Endothelial cell of umbilical vein (primary cell): ENCODE measurements around the gene FAM13C. TPM values are rescaled to one million over a fixed set of nuclear protein-coding genes. Genes with fewer than 3 reads are reported as not detected.

Experiments
- BruUV-seq: library from RNA; stranded (reverse); fragments of 400-500 nt; replicated peaks from 2 replicates; lab custom pipeline; 2021; lab: Mats Ljungman, UMichigan
- CTCF ChIA-PET: fragments of 300-600, 350-600 bp; sonication (Branson Sonifier 250); formaldehyde crosslinking; loops from one replicate; lab custom pipeline; 2021; ENCODE audit warnings: antibody characterized with exemption, inconsistent platforms; lab: Charles Lee
- POLR2A ChIA-PET: fragments of 300-600, 350-600 bp; sonication (Branson Sonifier 250); formaldehyde crosslinking; loops from one replicate; lab custom pipeline; 2021; ENCODE audit warnings: antibody characterized with exemption, inconsistent platforms; lab: Charles Lee
- DNase-seq: peaks from one replicate; pipeline ENCODE4 v3.0.0-alpha.2; 2011; ENCODE audit warnings: low read depth, low spot score
- FAIRE-seq: peaks from 2 replicates; lab custom pipeline; 2011; peaks lifted over from hg19 to GRCh38; lab: Jason Lieb, UNC
- H2AFZ ChIP-seq: 2 replicates; pipeline ENCODE4 v1.6.0; 2012; ENCODE audit warnings: low read depth, low read length, control low read depth, inconsistent platforms
- H3K27ac ChIP-seq: 2 replicates; pipeline ENCODE4 v1.5.1; 2011; ENCODE audit warnings: low read depth, mild to moderate bottlenecking, control low read depth, low read length, moderate library complexity; ENCODE audit not compliant: insufficient read depth
- H3K27me3 ChIP-seq, 2 experiments: 2 replicates each; pipeline versions ENCODE4 v1.6.0 to v1.6.1; 2011; ENCODE audit warnings: low read length in 2 of 2, mixed read lengths in 1 of 2; ENCODE audit not compliant: control insufficient read depth in 2 of 2, insufficient read depth in 2 of 2
- H3K36me3 ChIP-seq, 2 experiments: 2 replicates in 1 of 2; 3 replicates in 1 of 2; pipeline ENCODE4 v1.5.1; 2011; ENCODE audit warnings: low read length in 2 of 2, mild to moderate bottlenecking in 1 of 2, moderate library complexity in 1 of 2; ENCODE audit not compliant: control insufficient read depth in 2 of 2, insufficient read depth in 2 of 2; ENCODE audit errors: extremely low read depth in 1 of 2
- H3K4me1 ChIP-seq: 3 replicates; pipeline ENCODE4 v1.5.1; 2011; ENCODE audit warnings: mild to moderate bottlenecking, low read length; ENCODE audit not compliant: control insufficient read depth, insufficient read depth; ENCODE audit errors: extremely low read depth
- H3K4me2 ChIP-seq: 2 replicates; pipeline ENCODE4 v1.6.1; 2011; ENCODE audit warnings: low read length, control low read depth, mixed read lengths; ENCODE audit not compliant: insufficient read depth
- H3K4me3 ChIP-seq, 3 experiments: fragments of 200-600 bp in 1 of 3; sonication (generic), shearing (Covaris generic) in 1 of 3; replicated peaks in 1 of 3; 2 replicates each; pipeline ENCODE4 v1.5.1; 2011 to 2016; ENCODE audit warnings: control low read depth in 3 of 3, low read length in 3 of 3, mild to moderate bottlenecking in 2 of 3, inconsistent platforms in 1 of 3, low read depth in 1 of 3, moderate library complexity in 1 of 3; ENCODE audit not compliant: insufficient read depth in 1 of 3
- H3K79me2 ChIP-seq: 2 replicates; pipeline ENCODE4 v1.6.0; 2012; ENCODE audit warnings: low read length, inconsistent platforms; ENCODE audit not compliant: control insufficient read depth, insufficient read depth
- H3K9ac ChIP-seq: replicated peaks from 2 replicates; pipeline ENCODE3; 2011; ENCODE audit warnings: low read length, control low read depth; ENCODE audit not compliant: insufficient read depth; ENCODE audit errors: extremely low read depth
- H3K9me1 ChIP-seq: replicated peaks from 3 replicates; pipeline ENCODE4 v1.6.0; 2011; ENCODE audit warnings: mild to moderate bottlenecking, low read length; ENCODE audit not compliant: control insufficient read depth, insufficient read depth; ENCODE audit errors: extremely low read depth
- H3K9me3 ChIP-seq: replicated peaks from 2 replicates; pipeline ENCODE4 v1.5.1; 2012; ENCODE audit warnings: low read length, inconsistent platforms; ENCODE audit not compliant: control insufficient read depth, insufficient read depth
- H4K20me1 ChIP-seq: replicated peaks from 2 replicates; pipeline ENCODE3; 2011; ENCODE audit warnings: mild to moderate bottlenecking, low read length; ENCODE audit not compliant: control insufficient read depth, insufficient read depth; ENCODE audit errors: extremely low read depth
- CTCF ChIP-seq, 2 donors: IDR thresholded peaks; 1 replicate in 1 of 2; 2 replicates in 1 of 2; pipeline ENCODE4 v1.5.1; 2011; ENCODE audit warnings: low read length in 2 of 2, mild to moderate bottlenecking in 2 of 2, moderate library complexity in 2 of 2, control low read depth in 1 of 2, inconsistent platforms in 1 of 2, low read depth in 1 of 2; ENCODE audit not compliant: insufficient read depth in 1 of 2; ENCODE audit errors: extremely low read depth in 1 of 2
- EZH2 ChIP-seq: IDR thresholded peaks from 2 replicates; pipeline ENCODE4 v1.6.1; 2012; ENCODE audit warnings: borderline replicate concordance, low read depth, mild to moderate bottlenecking, moderate library complexity, low read length, inconsistent platforms; ENCODE audit not compliant: severe bottlenecking
- FOS ChIP-seq: IDR thresholded peaks from 2 replicates; pipeline ENCODE4 v1.6.1; 2011; ENCODE audit warnings: mild to moderate bottlenecking, low read length, moderate library complexity, borderline replicate concordance; ENCODE audit not compliant: insufficient read depth
- GATA2 ChIP-seq: IDR thresholded peaks from 2 replicates; pipeline ENCODE4 v1.7.0; 2011; ENCODE audit warnings: low read depth, mild to moderate bottlenecking, moderate library complexity, mixed read lengths, low read length; ENCODE audit not compliant: insufficient read length, insufficient read depth
- JUN ChIP-seq: IDR thresholded peaks from 2 replicates; pipeline ENCODE4 v1.6.1; 2011; ENCODE audit warnings: borderline replicate concordance, low read depth; ENCODE audit not compliant: insufficient read length, insufficient read depth
- MAX ChIP-seq: IDR thresholded peaks from 2 replicates; pipeline ENCODE4 v1.6.1; 2011; ENCODE audit not compliant: insufficient read depth, insufficient read length
- MYC ChIP-seq: IDR thresholded peaks from one replicate; pipeline ENCODE4 v1.6.1; 2011; ENCODE audit warnings: mild to moderate bottlenecking, low read depth, low read length
- POLR2A ChIP-seq: IDR thresholded peaks from 2 replicates; pipeline ENCODE4 v1.6.1; 2012; ENCODE audit warnings: low read depth, mild to moderate bottlenecking, control low read depth, low read length
- POLR2AphosphoS5 ChIP-seq: IDR thresholded peaks from 2 replicates; pipeline ENCODE4 v1.6.1; 2012; ENCODE audit warnings: low read depth, mild to moderate bottlenecking, control low read depth, low read length, moderate library complexity; ENCODE audit not compliant: insufficient read depth
- dilution Hi-C: fragments of 300-500 bp; cut with MboI; formaldehyde crosslinking; loops from one replicate; pipeline ENCODE4 v1.15.0; 2019; ENCODE audit warnings: low sequenced_read_pairs; ENCODE audit not compliant: extremely low pct_ligation_motif_present
- intact Hi-C: fragments of 100-400 bp; cut with micrococcal nuclease; formaldehyde crosslinking; loops from one replicate; pipeline ENCODE4 v1.10.0; 2022
- polyA plus RNA-seq, 4 experiments: library from polyadenylated mRNA; depleted of rRNA in 3 of 4; stranded (reverse) in 3 of 4; unstranded in 1 of 4; fragments of >200 nt; gene quantifications; 2 replicates each; pipeline versions ENCODE4 v1.2.1 to v1.2.3, GENCODE V29; 2011 to 2012; ENCODE audit warnings: missing spikeins in 1 of 4
- total RNA-seq: library from RNA; stranded (reverse); gene quantifications from 2 replicates; pipeline ENCODE4 v1.2.3, GENCODE V29; 2021

FAM13C gene
- total and polyA plus RNA-seq, 2 donors (not counting 3 experiments of a cell fraction or from before 2014, with no cell fraction given), result 0.03 TPM; not detected in 1

DNA sequence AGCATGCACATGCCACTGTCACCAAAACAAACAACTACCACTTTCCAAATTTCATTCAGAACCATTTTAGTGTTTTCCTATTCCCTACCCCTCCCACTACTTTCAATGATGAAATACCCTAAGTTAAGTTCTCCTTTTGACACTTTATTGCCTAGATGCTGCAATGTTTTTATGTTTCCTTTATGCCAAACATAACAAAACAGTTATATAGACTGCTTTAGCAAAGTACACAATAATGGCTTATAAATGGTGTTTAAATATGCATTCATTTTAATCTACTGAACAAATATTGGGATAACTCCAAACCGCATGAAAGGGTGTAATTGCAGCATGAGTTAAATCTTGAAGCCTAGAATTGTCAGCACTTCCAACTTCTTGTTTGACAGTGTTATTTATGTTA, 116.7 kb downstream of the FAM13C start:
- Histone ChIP-seq H3K9ac (no peak overlapping the region), H3K4me1 (no peaks in the 10 kb centered on the region), H3K27me3 (no peaks in the 10 kb centered on the region), H3K9me1 (no peaks in the 10 kb centered on the region), H2AFZ (no peak overlapping the region), H3K27ac (no peak overlapping the region), H3K4me3 (no peak overlapping the region), H4K20me1 (no peaks in the 10 kb centered on the region), H3K4me2 (no peak overlapping the region), H3K36me3 (no peaks in the 10 kb centered on the region), H3K79me2 (no peaks in the 10 kb centered on the region), H3K9me3 (no peaks in the 10 kb centered on the region)
- dilution Hi-C loops, result no loop called here
- DNase-seq, result no peak
- FAIRE-seq, result no peak
- ChIA-PET CTCF (no interaction called here), POLR2A (no interaction called here)
- no TSS peak for BruUV-seq
- TF ChIP-seq POLR2A, result no peak
- TF ChIP-seq MYC, result no peak
- TF ChIP-seq FOS, result no peak
- TF ChIP-seq EZH2, result no peak
- no peak for TF ChIP-seq JUN
- TF ChIP-seq POLR2AphosphoS5, result no peak
- no peak for TF ChIP-seq CTCF (IDR thresholded peaks at IDR 0.05; ENCODE audit: extremely low read depth in 1 of 2, insufficient read depth in 1 of 2, low read depth in 1 of 2, low read length in 2 of 2)
- no peak for TF ChIP-seq GATA2
- TF ChIP-seq MAX, result no peak
- intact Hi-C loops, result loop anchor here (10.0 kb wide), 1 partner anchor 589 kb away; no protein-coding TSS in a partner anchor
